IMR-90 (cell line): ENCODE data around the gene SH2B2. TPM values are rescaled to one million over a fixed set of nuclear protein-coding genes. Genes with fewer than 3 reads are reported as not detected.

Experiments
- ATAC-seq: fragments of 200-7000 bp; cut with Tn5 transposase; 2 replicates; pipeline ENCODE4 v1.9.1; 2020; ENCODE audit warnings: low read depth, mild to moderate bottlenecking, moderate library complexity
- BruUV-seq: library from RNA; stranded (reverse); fragments of 400-500 nt; replicated peaks from 2 replicates; lab custom pipeline; 2021; lab: Mats Ljungman, UMichigan
- CTCF ChIA-PET: fragments of 300-600 bp; formaldehyde crosslinking; extraction: SDS; loops from one replicate; lab custom pipeline; 2021; ENCODE audit warnings: antibody characterized with exemption; lab: Yijun Ruan, JAX
- POLR2A ChIA-PET: fragments of 300-600 bp; sonication (Branson Sonifier 250); formaldehyde crosslinking; loops from one replicate; lab custom pipeline; 2022; ENCODE audit warnings: antibody characterized with exemption; ENCODE audit not compliant: unreplicated experiment; lab: Charles Lee
- DNase-seq: peaks from one replicate; pipeline ENCODE4 v3.0.0; 2013
- H2AFZ ChIP-seq: replicated peaks from 2 replicates; pipeline ENCODE3; 2013; ENCODE audit warnings: low read length, mild to moderate bottlenecking; ENCODE audit not compliant: poor library complexity
- H2AK5ac ChIP-seq: 2 replicates; pipeline ENCODE4 v1.6.1; 2013; ENCODE audit warnings: low read depth, low read length, inconsistent platforms
- H2AK9ac ChIP-seq: replicated peaks from 2 replicates; pipeline ENCODE3; 2013; ENCODE audit warnings: mild to moderate bottlenecking, low read depth, low read length, moderate library complexity; ENCODE audit not compliant: poor library complexity
- H2BK120ac ChIP-seq: 2 replicates; pipeline ENCODE4 v1.6.1; 2013; ENCODE audit warnings: low read depth, low read length, inconsistent platforms
- H2BK15ac ChIP-seq: 3 replicates; pipeline ENCODE4 v1.6.1; 2013; ENCODE audit warnings: low read depth, low read length, inconsistent platforms
- H2BK20ac ChIP-seq: 2 replicates; pipeline ENCODE4 v1.6.1; 2013; ENCODE audit warnings: low read depth, mild to moderate bottlenecking, inconsistent platforms, low read length, moderate library complexity
- H2BK5ac ChIP-seq: 2 replicates; pipeline ENCODE4 v1.6.1; 2013; ENCODE audit warnings: mild to moderate bottlenecking, low read depth, low read length, inconsistent platforms; ENCODE audit not compliant: poor library complexity, severe bottlenecking
- H3K14ac ChIP-seq: replicated peaks from 2 replicates; pipeline ENCODE4 v1.6.1; 2013; ENCODE audit warnings: low read depth, low read length, inconsistent platforms
- H3K18ac ChIP-seq: 2 replicates; pipeline ENCODE4 v1.6.1; 2013; ENCODE audit warnings: low read depth, low read length, control low read depth
- H3K23ac ChIP-seq: 2 replicates; pipeline ENCODE4 v1.6.1; 2013; ENCODE audit warnings: low read depth, low read length, inconsistent platforms
- H3K27ac ChIP-seq: 2 replicates; pipeline ENCODE4 v1.5.1; 2013; ENCODE audit warnings: mild to moderate bottlenecking, control low read depth, low read length; ENCODE audit not compliant: insufficient read depth
- H3K27me3 ChIP-seq: 2 replicates; pipeline ENCODE4 v1.6.1; 2013; ENCODE audit warnings: low read length; ENCODE audit not compliant: control insufficient read depth, insufficient read depth
- H3K36me3 ChIP-seq: 2 replicates; pipeline ENCODE4 v1.6.1; 2013; ENCODE audit warnings: low read length, mixed read lengths; ENCODE audit not compliant: control insufficient read depth, insufficient read depth
- H3K4ac ChIP-seq: 2 replicates; pipeline ENCODE4 v1.6.1; 2013; ENCODE audit warnings: low read depth, low read length, inconsistent platforms
- H3K4me1 ChIP-seq: 2 replicates; pipeline ENCODE4 v1.6.1; 2013; ENCODE audit warnings: low read length, mixed read lengths; ENCODE audit not compliant: control insufficient read depth, insufficient read depth
- H3K4me2 ChIP-seq: 2 replicates; pipeline ENCODE4 v1.6.1; 2013; ENCODE audit warnings: low read depth, mild to moderate bottlenecking, control low read depth, low read length, moderate library complexity
- H3K4me3 ChIP-seq: 2 replicates; pipeline ENCODE4 v1.5.1; 2013; ENCODE audit warnings: low read depth, mild to moderate bottlenecking, control low read depth, low read length, moderate library complexity; ENCODE audit not compliant: insufficient read depth
- H3K56ac ChIP-seq: 2 replicates; pipeline ENCODE4 v1.6.1; 2013; ENCODE audit warnings: low read length, inconsistent platforms; ENCODE audit not compliant: insufficient read depth; ENCODE audit errors: extremely low read depth
- H3K79me1 ChIP-seq, 2 experiments: 2 replicates each; pipeline ENCODE4 v1.6.1; 2013; ENCODE audit warnings: low read length in 2 of 2, inconsistent platforms in 1 of 2, low read depth in 1 of 2
- H3K9ac ChIP-seq: 2 replicates; pipeline ENCODE4 v1.6.1; 2013; ENCODE audit warnings: low read depth, low read length, control low read depth
- H3K9me1 ChIP-seq: 2 replicates; pipeline ENCODE4 v1.6.1; 2013; ENCODE audit warnings: low read length, inconsistent platforms; ENCODE audit not compliant: insufficient read depth
- H3K9me3 ChIP-seq: 2 replicates; pipeline ENCODE4 v1.6.1; 2013; ENCODE audit warnings: low read length; ENCODE audit not compliant: control insufficient read depth, insufficient read depth
- H4K20me1 ChIP-seq: 2 replicates; pipeline ENCODE4 v1.6.1; 2013; ENCODE audit warnings: low read length, inconsistent platforms; ENCODE audit not compliant: insufficient read depth
- H4K5ac ChIP-seq: 2 replicates; pipeline ENCODE4 v1.6.1; 2013; ENCODE audit warnings: mild to moderate bottlenecking, low read depth, low read length, control low read depth
- H4K8ac ChIP-seq, 2 experiments: 2 replicates each; pipeline ENCODE4 v1.6.1; 2013; ENCODE audit warnings: low read depth in 2 of 2, low read length in 2 of 2, control low read depth in 1 of 2, inconsistent platforms in 1 of 2
- H4K91ac ChIP-seq: 2 replicates; pipeline ENCODE4 v1.6.1; 2013; ENCODE audit warnings: low read depth, low read length, inconsistent platforms; ENCODE audit not compliant: insufficient read depth
- BHLHE40 ChIP-seq: fragments of 150-350 bp; IDR thresholded peaks from 2 replicates; pipeline ENCODE4 v1.6.1; 2016; ENCODE audit warnings: mild to moderate bottlenecking, low read depth, low read length
- CEBPB ChIP-seq: IDR thresholded peaks from 2 replicates; pipeline ENCODE4 v1.6.1; 2012; ENCODE audit warnings: low read depth, low read length, improper control_type of control experiment
- CHD1 ChIP-seq: IDR thresholded peaks from 2 replicates; pipeline ENCODE4 v1.6.1; 2012; ENCODE audit warnings: low read depth, low read length, improper control_type of control experiment
- CTCF ChIP-seq: conservative IDR thresholded peaks from 2 replicates; pipeline ENCODE4 v1.5.1; 2012; ENCODE audit warnings: mild to moderate bottlenecking, low read depth, low read length, improper control_type of control experiment
- FOS ChIP-seq: fragments of 150-350 bp; IDR thresholded peaks from 2 replicates; pipeline ENCODE4 v1.6.1; 2016; ENCODE audit warnings: low read depth, low read length
- MAFK ChIP-seq: IDR thresholded peaks from 2 replicates; pipeline ENCODE4 v1.6.1; 2012; ENCODE audit warnings: low read depth, low read length, improper control_type of control experiment
- MXI1 ChIP-seq: IDR thresholded peaks from 2 replicates; pipeline ENCODE4 v1.6.1; 2012; ENCODE audit warnings: low read depth, mild to moderate bottlenecking, low read length, moderate library complexity, borderline replicate concordance
- NFE2L2 ChIP-seq: fragments of 150-350 bp; IDR thresholded peaks from 2 replicates; pipeline ENCODE4 v1.6.1; 2016; ENCODE audit warnings: low read depth, mild to moderate bottlenecking, low read length
- POLR2A ChIP-seq: IDR thresholded peaks from 2 replicates; pipeline ENCODE4 v1.6.1; 2012; ENCODE audit warnings: mild to moderate bottlenecking, low read depth, low read length
- RAD21 ChIP-seq: IDR thresholded peaks from 2 replicates; pipeline ENCODE4 v1.6.1; 2012; ENCODE audit warnings: low read length, improper control_type of control experiment
- RCOR1 ChIP-seq: IDR thresholded peaks from 2 replicates; pipeline ENCODE4 v1.6.1; 2012; ENCODE audit warnings: mild to moderate bottlenecking, low read length, improper control_type of control experiment; ENCODE audit not compliant: insufficient replicate concordance
- RFX5 ChIP-seq: IDR thresholded peaks from 2 replicates; pipeline ENCODE4 v1.8.0; 2012; ENCODE audit warnings: low read depth, mild to moderate bottlenecking, low read length, moderate library complexity
- SMC3 ChIP-seq: fragments of 150-350 bp; IDR thresholded peaks from 2 replicates; pipeline ENCODE4 v1.6.1; 2016; ENCODE audit warnings: low read depth, mild to moderate bottlenecking, antibody characterized with exemption, low read length, moderate library complexity
- USF2 ChIP-seq: fragments of 150-350 bp; IDR thresholded peaks from 2 replicates; pipeline ENCODE4 v1.6.1; 2017; ENCODE audit warnings: mild to moderate bottlenecking, antibody characterized with exemption, low read length, low read depth
- WGBS, 2 experiments: methylation state at CpG; one replicate each; pipeline versions ENCODE4 v1.1.5 to v1.1.7; 2013; ENCODE audit warnings: missing lambda C conversion rate in 2 of 2; ENCODE audit not compliant: insufficient read length in 1 of 2; ENCODE audit errors: extremely low coverage in 2 of 2; 5-methylcytosine and 5-hydroxymethylcytosine counted together
- dilution Hi-C: fragments of 300-500 bp; cut with HindIII; formaldehyde crosslinking; loops from one replicate; pipeline ENCODE4 v1.14.3; 2018; ENCODE audit warnings: low sequenced_read_pairs; ENCODE audit not compliant: unreplicated experiment
- in situ Hi-C: fragments of 300-500 bp; cut with MboI; formaldehyde crosslinking; loops from 3 replicates; pipeline ENCODE4 v1.14.3; 2019; ENCODE audit warnings: low sequenced_read_pairs, inconsistent platforms, mixed read lengths
- intact Hi-C: fragments of 100-400 bp; cut with micrococcal nuclease; formaldehyde crosslinking; loops from 2 replicates; pipeline ENCODE4 v1.10.0; 2022
- polyA plus RNA-seq, 3 experiments: library from polyadenylated mRNA; depleted of rRNA; stranded (reverse); fragments of >200 nt; gene quantifications; 2 replicates each; pipeline ENCODE4 v1.2.3, GENCODE V29; 2012; ENCODE audit warnings: low replicate concordance in 1 of 3
- total RNA-seq: library from RNA; depleted of rRNA; stranded (reverse); fragments of >200 nt; gene quantifications from 2 replicates; pipeline ENCODE4 v1.2.3, GENCODE V29; 2012

The SH2B2 gene
- total and polyA plus RNA-seq, 2 of the 4 experiments (the other 2 are of a cell fraction) = 0.36 to 0.99 TPM

- H2AK5ac ChIP-seq = no peak overlapping the region
- H2BK5ac ChIP-seq = no peak overlapping the region
- H3K14ac ChIP-seq = no peak overlapping the region
- intact Hi-C loops = no loop called here
- WGBS, 2 experiments = 100% methylated on average over 2 of the region's 7 CpGs; no CpG with 5 or more reads in 1 of the 2 experiments
- no peak overlapping the region for H3K23ac ChIP-seq
- H3K4ac ChIP-seq = no peak overlapping the region
- no peak for ATAC-seq
- no peak overlapping the region for H3K27ac ChIP-seq
- H2BK20ac ChIP-seq = no peak overlapping the region
- peaks cover 1% of the 10 kb centered on the region for H3K36me3 ChIP-seq
- dilution Hi-C loops = no loop called here
- DNase-seq = no peak
- peaks cover 0 to 4% of the 10 kb centered on the region in 2 experiments; a peak in 1 of 4 replicates for H3K79me1 ChIP-seq
- H3K9me3 ChIP-seq = no peaks in the 10 kb centered on the region
- BruUV-seq = no TSS peak
- no peak overlapping the region for H2AK9ac ChIP-seq
- TF ChIP-seq MXI1 = no peak
- TF ChIP-seq CEBPB = no peak
- TF ChIP-seq CTCF = no peak
- no peak for TF ChIP-seq CHD1
- TF ChIP-seq BHLHE40 = no peak
- TF ChIP-seq RFX5 = no peak
- no peak for TF ChIP-seq USF2
- TF ChIP-seq FOS = no peak
- TF ChIP-seq POLR2A = no peak
- no peak for TF ChIP-seq NFE2L2
- TF ChIP-seq SMC3 = no peak
- TF ChIP-seq RCOR1 = no peak
- no peak for TF ChIP-seq MAFK
- TF ChIP-seq RAD21 = no peak
- no peak overlapping the region for H4K5ac ChIP-seq
- H3K4me1 ChIP-seq = no peaks in the 10 kb centered on the region
- no peak overlapping the region for H2AFZ ChIP-seq
- no peaks in the 10 kb centered on the region; the same call in 1 of the 2 replicates for H4K20me1 ChIP-seq
- H2BK120ac ChIP-seq = no peak overlapping the region
- H2BK15ac ChIP-seq = no peak overlapping the region
- no peaks in the 10 kb centered on the region for H3K27me3 ChIP-seq
- H3K4me3 ChIP-seq = no peak overlapping the region
- no peak overlapping the region for H4K8ac ChIP-seq
- no peaks in the 10 kb centered on the region for H3K9me1 ChIP-seq
- H3K56ac ChIP-seq = no peak overlapping the region
- no peak overlapping the region for H3K4me2 ChIP-seq
- no peak overlapping the region for H3K18ac ChIP-seq
- CTCF ChIA-PET = no interaction called here
- H4K91ac ChIP-seq = no peak overlapping the region
- no peak overlapping the region for H3K9ac ChIP-seq
- POLR2A ChIA-PET = no interaction called here
- in situ Hi-C loops = loop anchor here (25.0 kb wide), 1 partner anchor 893 kb away; the partner anchor contains the start of gene COL26A1
These were observed 31.2 kb upstream of the SH2B2 start for GRCh38 chr7:102255501-102255900.
